SK-N-SH (cell line): ENCODE measurements around the gene TRIM62.

ENCODE experiments used
- CTCF ChIP-seq: fragments of 200-600 bp; sonication (generic); IDR thresholded peaks from 2 replicates; pipeline ENCODE4 v1.6.1; 2017; ENCODE audit warnings: antibody characterized with exemption, mild to moderate bottlenecking, moderate library complexity
- EP300 ChIP-seq, 2 experiments: IDR thresholded peaks; 2 replicates each; pipeline versions ENCODE4 v1.4.0 to v1.6.1; 2012; ENCODE audit warnings: borderline replicate concordance in 1 of 2, low read depth in 1 of 2, low read length in 1 of 2
- JUND ChIP-seq: IDR thresholded peaks from 2 replicates; pipeline ENCODE4 v1.4.0; 2012
- PBX3 ChIP-seq: IDR thresholded peaks from 2 replicates; pipeline ENCODE4; 2012
- POLR2AphosphoS5 ChIP-seq: IDR thresholded peaks from 2 replicates; pipeline ENCODE4 v1.6.1; 2012; ENCODE audit warnings: low read depth, low read length
- RAD21 ChIP-seq: IDR thresholded peaks from 2 replicates; pipeline ENCODE4 v1.6.1; 2012; ENCODE audit warnings: mild to moderate bottlenecking, low read length

- TF ChIP-seq CTCF (no peak), JUND (no peak), EP300 (IDR thresholded peaks at IDR 0.05; ENCODE audit: borderline replicate concordance in 1 of 2, low read depth in 1 of 2, low read length in 1 of 2) (no peak), RAD21 (no peak), POLR2AphosphoS5 (no peak), PBX3 (no peak)
These were observed 62.8 kb downstream of the TRIM62 start for GRCh38 chr1:33119050-33119449.
